ENCODE results near the gene LHX2.

DNA sequence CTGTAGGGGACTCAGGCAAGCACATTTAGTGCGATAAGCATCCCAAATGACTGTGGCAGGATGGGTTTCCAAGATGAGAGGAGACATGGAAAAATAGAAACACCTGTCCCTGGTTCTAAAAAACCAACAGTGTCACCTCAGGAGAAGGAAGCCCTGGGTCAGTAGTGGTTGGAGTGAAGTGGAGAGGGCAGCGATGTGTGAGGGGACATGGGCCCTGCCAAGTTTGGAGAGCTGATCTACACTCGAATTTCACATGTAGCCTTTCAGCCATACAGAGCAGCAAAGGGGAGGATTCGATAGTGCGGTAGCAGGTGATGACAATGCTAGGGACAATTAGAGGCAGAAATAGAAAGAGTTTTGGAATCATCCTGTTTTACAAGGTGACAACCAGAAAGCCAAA lies 32.6 kb upstream of the LHX2 start:
- TF ChIP-seq, protein P1, sequence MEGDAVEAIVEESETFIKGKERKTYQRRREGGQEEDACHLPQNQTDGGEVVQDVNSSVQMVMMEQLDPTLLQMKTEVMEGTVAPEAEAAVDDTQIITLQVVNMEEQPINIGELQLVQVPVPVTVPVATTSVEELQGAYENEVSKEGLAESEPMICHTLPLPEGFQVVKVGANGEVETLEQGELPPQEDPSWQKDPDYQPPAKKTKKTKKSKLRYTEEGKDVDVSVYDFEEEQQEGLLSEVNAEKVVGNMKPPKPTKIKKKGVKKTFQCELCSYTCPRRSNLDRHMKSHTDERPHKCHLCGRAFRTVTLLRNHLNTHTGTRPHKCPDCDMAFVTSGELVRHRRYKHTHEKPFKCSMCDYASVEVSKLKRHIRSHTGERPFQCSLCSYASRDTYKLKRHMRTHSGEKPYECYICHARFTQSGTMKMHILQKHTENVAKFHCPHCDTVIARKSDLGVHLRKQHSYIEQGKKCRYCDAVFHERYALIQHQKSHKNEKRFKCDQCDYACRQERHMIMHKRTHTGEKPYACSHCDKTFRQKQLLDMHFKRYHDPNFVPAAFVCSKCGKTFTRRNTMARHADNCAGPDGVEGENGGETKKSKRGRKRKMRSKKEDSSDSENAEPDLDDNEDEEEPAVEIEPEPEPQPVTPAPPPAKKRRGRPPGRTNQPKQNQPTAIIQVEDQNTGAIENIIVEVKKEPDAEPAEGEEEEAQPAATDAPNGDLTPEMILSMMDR (conservative IDR thresholded peaks at IDR 0.05; ENCODE audit: low read depth, low read length), result no peak
- no peak for TF ChIP-seq EZH2 (IDR thresholded peaks at IDR 0.05; ENCODE audit: borderline replicate concordance, low read depth, low read length, poor library complexity, severe bottlenecking)
